C1 segment of cervical spinal cord (tissue), 14 donors: ENCODE results near the gene HSD17B7.
"Not testable (repeated sequence)": the region's sequence is repeated elsewhere in the genome, so short reads cannot be mapped to it uniquely, and the experiment has no call there.

Experiments used
- DNase-seq, 14 donors: peaks; one replicate each; lab custom pipeline; 2025; lab: John Stamatoyannopoulos, UW

Gene HSD17B7

DNA sequence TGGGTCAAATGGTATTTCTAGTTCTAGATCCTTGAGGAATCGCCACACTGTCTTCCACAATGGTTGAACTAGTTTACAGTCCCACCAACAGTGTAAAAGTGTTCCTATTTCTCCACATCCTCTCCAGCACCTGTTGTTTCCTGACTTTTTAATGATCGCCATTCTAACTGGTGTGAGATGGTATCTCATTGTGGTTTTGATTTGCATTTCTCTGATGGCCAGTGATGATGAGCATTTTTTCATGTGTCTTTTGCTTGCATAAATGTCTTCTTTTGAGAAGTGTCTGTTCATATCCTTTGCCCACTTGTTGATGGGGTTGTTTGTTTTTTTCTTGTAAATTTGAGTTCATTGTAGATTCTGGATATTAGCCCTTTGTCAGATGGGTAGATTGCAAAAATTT, 17.0 kb downstream of the HSD17B7 start:
- DNase-seq: not testable (repeated sequence)

GRCh38 chr1:162812357-162812756, 21.9 kb downstream of the HSD17B7 start:
- DNase-seq: not testable (repeated sequence)

GRCh38 chr1:162818136-162818535, 27.6 kb downstream of the HSD17B7 start:
- not testable (repeated sequence) for DNase-seq

DNA sequence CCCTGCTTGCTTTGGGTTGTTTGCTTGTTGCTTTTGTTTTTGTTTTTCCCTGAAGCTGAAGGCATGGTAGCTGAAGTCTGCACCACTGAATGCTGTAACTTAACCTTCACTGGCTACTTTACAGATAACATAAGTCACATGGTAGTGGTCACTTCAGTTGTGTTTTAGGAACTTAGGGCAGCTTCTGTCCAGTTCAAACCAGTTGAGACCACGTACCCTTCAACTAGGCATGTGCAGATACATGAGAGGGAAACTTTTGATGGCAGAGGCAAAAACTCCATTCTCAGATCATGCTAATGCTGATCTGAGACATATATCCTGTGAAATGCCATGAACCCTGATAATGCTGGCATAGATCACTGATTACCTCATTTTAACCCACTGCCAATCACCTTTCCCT, 28.2 kb downstream of the HSD17B7 start:
- DNase-seq: not testable (repeated sequence)

DNA sequence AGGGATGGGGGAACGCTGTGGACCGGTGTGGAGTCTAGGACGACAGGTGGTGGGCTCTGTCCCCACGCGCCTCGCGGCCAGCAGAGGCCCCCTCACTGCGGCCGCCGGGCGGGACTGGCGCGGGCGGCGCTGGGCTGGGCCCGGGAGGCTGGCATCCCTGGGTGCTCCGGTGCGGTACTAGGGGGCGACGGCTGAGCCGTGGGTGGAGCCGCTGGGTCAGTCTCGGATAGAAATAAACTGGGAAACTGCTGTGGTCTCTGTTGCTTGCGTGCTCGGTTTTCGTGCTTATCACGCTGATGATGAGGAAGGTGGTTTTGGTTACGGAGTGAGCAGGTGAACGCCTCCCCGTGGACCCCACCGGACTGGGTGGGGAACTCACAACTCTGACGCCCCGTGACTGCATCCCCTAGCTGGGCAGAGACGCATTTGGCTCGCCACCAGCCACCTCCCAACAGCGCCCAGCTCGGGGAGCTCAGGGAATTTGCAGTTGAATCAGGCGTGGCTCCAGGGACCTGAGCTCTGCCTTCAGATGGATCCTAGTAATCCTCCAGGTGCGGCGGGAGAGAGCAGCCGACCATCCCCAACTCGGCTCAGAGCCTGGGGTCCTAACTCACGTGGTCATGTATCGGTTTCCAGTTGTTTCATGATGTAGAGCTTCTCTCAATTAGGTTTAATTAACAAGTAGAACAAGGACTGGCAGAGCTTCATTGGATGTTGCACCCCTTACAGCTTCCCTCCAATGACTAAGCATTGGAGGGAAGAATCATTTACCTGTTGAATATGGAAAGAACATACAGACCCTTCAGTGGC, 32.1 kb downstream of the HSD17B7 start:
- peak in 5 of 14 donors; percentile 6 to 31 (median 13) for DNase-seq

- DNase-seq: no peak
These were observed 32.7 kb downstream of the HSD17B7 start for GRCh38 chr1:162823231-162823630.

- no peak for DNase-seq
These were observed 33.4 kb downstream of the HSD17B7 start for GRCh38 chr1:162823771-162824525.

GRCh38 chr1:162829268-162829667, 38.8 kb downstream of the HSD17B7 start:
- no peak for DNase-seq

DNA sequence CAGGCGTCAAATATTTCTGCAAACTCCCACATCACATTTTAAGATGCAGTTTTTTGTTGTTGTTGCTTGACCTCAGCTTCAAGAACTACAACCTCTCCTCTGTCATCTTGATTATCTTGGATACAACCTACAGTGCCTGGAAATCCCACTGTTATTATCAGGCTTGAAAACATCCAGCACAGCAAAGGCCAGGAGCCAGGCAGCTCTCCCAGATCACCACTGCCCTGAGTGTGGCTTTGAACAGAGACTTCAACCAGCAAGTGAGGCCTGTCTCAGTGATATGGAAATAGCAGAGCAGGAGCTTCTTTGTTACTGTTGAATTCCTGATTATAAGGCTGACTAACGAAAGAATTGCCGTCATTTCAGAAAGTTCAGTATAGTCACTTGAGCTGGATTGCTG, 42.0 kb downstream of the HSD17B7 start:
- no peak for DNase-seq

DNA sequence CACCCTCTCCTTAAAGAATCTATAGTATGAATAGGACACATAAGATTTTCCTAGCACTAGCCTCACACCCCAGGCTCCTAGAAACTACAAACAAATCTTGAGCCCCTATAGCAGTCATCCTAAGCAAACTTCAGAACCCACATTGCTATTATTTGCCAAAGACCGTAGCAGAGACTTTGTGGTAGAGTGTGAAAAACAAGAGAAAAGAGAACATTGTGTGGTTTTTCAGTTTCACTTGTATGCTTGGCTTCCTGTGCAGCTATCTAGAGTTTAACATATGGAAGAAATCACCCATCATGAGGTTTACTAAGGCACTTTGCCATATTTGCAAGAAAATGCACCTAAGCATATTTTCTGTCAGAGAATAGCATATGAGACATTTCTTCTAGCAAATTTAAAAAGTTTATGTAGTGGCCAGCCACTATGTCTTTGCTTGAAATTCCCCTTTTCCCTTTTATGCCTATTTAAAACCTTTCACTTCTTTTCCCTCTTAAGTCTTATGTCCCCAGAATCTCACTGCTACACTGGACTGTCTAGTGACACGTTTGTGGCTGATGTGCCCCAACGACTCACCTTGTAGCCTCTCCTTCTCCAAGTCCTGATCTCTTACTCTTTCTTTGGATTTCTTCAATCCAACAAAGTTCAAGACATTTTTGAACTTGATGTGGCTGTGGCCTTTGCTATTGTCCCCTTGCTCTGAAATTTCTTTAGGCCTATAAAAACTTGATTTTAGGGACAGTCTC, 44.8 kb downstream of the HSD17B7 start:
- DNase-seq: no peak

- no peak for DNase-seq
These were observed 48.4 kb downstream of the HSD17B7 start for GRCh38 chr1:162838863-162839262.

DNA sequence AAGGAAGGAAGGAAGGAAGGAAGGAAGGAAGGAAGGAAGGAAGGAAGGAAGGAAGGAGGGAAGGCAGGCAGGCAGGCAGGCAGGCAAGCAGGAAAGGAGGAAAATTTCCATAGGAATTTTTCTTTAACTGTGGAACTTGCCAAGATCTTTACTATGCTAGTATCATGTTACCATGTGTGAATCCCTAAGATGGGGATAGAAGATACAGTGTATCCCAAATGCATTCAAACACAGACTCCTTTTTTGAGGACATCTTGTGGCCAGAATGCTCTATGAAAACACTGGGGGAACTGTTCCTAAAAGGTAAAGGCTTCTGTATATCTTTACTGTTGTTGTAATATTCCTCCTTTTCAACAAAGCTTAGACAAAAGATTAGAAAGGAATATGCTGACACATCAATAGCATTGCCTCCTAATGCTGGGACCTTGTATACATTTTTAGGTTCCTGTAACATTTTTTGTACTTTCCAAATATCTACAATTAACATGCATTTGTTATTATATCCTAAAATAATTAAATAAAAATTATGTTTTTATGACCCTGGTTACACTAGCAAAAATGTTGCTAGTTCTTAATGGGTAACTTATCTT, 49.8 kb downstream of the HSD17B7 start:
- no peak for DNase-seq

DNA sequence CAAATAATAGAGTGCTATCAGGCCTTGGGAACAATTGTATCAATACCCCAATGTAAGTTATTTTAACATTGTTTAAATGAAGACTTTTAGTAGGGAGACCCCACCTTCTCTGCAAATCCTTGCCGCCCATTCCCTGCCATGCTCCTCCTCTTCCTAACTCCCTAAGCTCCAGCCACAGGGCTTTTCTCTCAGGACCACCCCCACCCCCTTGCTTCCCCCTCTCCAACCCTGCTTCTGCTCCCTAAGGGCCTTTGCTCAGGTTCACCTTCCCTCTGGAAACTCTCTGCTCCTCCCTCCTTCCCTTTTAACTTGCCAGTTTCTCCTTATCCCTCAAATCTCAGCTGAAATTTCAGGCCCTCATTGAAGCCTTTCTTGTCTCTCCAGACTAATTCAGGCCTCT, 53.7 kb downstream of the HSD17B7 start:
- DNase-seq: no peak

GRCh38 chr1:162846256-162847212, 56.0 kb downstream of the HSD17B7 start:
- no peak for DNase-seq

DNA sequence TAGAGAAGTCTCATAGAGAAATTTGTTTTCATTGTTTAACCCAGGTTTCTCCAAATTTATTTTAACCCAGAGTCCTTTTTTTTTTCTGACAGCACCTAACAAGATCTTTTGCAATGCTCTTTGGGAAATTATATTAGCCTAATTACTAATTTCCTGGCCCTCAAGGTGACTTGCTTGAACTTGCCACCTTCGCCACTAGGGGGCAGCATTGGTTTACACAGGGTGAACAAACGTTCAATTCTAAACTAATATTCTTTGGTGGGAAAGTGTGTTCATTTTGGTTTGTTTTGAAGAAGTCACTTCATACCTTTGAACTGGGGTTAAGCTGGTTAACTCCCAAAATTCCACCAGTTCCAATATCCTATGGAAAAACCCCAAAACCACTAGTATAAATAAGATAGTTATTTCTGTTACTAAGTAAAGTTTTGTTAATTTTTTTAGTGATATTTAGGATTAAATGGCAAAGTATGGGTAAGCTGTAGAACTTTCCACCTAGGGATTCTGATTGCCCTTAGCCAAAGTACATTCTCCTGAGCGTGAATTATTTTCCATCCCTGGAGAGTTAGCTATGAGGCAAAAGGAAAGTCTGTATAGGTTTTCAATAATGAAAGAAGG, 57.4 kb downstream of the HSD17B7 start:
- peak in 8 of 14 donors; percentile 1 to 67 (median 29) for DNase-seq

- no peak for DNase-seq
These were observed 59.2 kb downstream of the HSD17B7 start for GRCh38 chr1:162849711-162850110.

GRCh38 chr1:162851341-162851740, 60.8 kb downstream of the HSD17B7 start:
- DNase-seq: no peak

DNA sequence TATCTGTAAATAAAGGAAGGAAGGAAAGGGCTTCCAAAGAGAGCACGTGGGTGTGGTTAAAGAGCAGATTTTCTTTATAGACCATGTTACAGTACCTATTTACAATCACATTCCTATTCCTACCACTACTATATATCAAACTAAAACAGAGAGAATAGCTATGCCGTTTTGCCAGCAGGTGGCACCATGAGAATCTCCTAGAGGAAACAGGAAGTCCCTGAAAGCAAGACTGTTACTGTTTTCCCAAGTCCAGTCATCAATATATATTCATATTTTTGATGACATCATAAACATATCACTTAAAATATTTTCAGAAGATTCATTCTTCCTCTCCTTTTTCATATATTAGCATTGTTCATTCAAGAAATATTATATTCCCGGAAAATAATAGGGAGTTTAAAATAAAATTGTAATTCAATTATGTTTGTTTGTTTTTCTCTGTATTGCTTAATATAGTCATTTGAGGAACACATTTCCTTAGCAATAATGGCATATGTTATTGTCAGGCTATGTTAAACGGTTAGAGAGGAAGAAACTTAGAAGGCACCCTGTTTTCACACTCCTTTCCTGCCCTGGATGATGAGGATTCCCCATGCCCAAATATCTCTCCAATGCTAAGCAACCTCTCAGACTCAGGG, 63.9 kb downstream of the HSD17B7 start:
- DNase-seq: peak in 2 of 14 donors; percentile 2 to 3

GRCh38 chr1:162855461-162856150, 65.1 kb downstream of the HSD17B7 start:
- DNase-seq: no peak
